Thyroid gland (tissue), 4 donors: ENCODE results near the gene PLBD1.

Source experiments
- POLR2A ChIP-seq, 2 donors: fragments of 450-650 bp; IDR thresholded peaks; one replicate each; pipeline ENCODE4 v1.6.1; 2017; ENCODE audit warnings: antibody characterized with exemption in 2 of 2, mild to moderate bottlenecking in 2 of 2, moderate library complexity in 1 of 2
- TF ChIP-seq, protein P1 (sequence below), 6 experiments: fragments of 200-600 bp in 3 of 6; fragments of 450-650 bp in 3 of 6; sonication (generic) in 3 of 6; IDR thresholded peaks; one replicate each; pipeline ENCODE4 v1.5.1; 2016 to 2019; ENCODE audit warnings: antibody characterized with exemption in 6 of 6, mild to moderate bottlenecking in 2 of 6, inconsistent platforms in 1 of 6, moderate library complexity in 1 of 6

DNA sequence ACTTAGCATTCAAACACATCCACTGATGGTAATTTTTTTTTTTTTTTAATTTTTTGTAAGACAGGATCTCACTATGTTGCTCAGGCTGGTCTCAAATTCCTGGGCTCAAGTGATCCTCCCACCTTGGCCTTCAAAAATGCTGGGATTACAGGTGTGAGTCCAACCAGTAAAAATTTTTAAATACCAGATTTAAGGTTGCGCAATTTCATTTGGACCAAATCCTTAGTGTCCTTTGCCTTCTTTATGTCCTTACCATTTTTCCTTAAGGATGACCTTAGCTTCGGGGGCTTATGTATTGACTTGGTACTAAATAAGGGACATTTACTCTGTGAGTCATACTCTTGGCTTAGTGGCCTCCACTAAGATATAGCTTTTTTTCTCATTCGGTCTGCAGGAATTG is 4.1 kb upstream of the PLBD1 start:
- TF ChIP-seq, protein P1, sequence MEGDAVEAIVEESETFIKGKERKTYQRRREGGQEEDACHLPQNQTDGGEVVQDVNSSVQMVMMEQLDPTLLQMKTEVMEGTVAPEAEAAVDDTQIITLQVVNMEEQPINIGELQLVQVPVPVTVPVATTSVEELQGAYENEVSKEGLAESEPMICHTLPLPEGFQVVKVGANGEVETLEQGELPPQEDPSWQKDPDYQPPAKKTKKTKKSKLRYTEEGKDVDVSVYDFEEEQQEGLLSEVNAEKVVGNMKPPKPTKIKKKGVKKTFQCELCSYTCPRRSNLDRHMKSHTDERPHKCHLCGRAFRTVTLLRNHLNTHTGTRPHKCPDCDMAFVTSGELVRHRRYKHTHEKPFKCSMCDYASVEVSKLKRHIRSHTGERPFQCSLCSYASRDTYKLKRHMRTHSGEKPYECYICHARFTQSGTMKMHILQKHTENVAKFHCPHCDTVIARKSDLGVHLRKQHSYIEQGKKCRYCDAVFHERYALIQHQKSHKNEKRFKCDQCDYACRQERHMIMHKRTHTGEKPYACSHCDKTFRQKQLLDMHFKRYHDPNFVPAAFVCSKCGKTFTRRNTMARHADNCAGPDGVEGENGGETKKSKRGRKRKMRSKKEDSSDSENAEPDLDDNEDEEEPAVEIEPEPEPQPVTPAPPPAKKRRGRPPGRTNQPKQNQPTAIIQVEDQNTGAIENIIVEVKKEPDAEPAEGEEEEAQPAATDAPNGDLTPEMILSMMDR (IDR thresholded peaks at IDR 0.05) = no peak
- TF ChIP-seq POLR2A (IDR thresholded peaks at IDR 0.05) = no peak
